Brain microvascular endothelial cell (primary cell): ENCODE measurements around the gene WSCD1.

Experiments
- DNase-seq: peaks from one replicate; pipeline ENCODE4 v3.0.0-alpha.2; 2020
- H3K27ac ChIP-seq: fragments of 250-450 bp; sonication (Bioruptor Pico); 2 replicates; pipeline ENCODE4 v1.5.1; 2020; ENCODE audit warnings: mild to moderate bottlenecking, moderate library complexity
- H3K27me3 ChIP-seq: fragments of 250-450 bp; sonication (Bioruptor Pico); replicated peaks from 2 replicates; pipeline ENCODE4 v1.5.1; 2020; ENCODE audit warnings: mild to moderate bottlenecking
- H3K36me3 ChIP-seq: fragments of 250-450 bp; sonication (Bioruptor Pico); replicated peaks from 2 replicates; pipeline ENCODE4 v1.5.1; 2020; ENCODE audit warnings: mild to moderate bottlenecking
- H3K4me3 ChIP-seq: 2 replicates; pipeline ENCODE4 v1.5.1; 2011; ENCODE audit warnings: low read depth, mild to moderate bottlenecking, control low read depth, low read length, moderate library complexity
- in situ Hi-C: cut with HindIII; loops from 2 replicates; pipeline ENCODE4 v1.10.0; 2017; ENCODE audit warnings: low sequenced_read_pairs, low pct_ligation_motif_present
- TF ChIP-seq, protein P1 (sequence below): IDR thresholded peaks from 2 replicates; pipeline ENCODE4 v1.5.1; 2011; ENCODE audit warnings: low read depth, mild to moderate bottlenecking, moderate library complexity, low read length, control low read depth, inconsistent platforms; ENCODE audit errors: missing control alignments

Gene WSCD1

DNA sequence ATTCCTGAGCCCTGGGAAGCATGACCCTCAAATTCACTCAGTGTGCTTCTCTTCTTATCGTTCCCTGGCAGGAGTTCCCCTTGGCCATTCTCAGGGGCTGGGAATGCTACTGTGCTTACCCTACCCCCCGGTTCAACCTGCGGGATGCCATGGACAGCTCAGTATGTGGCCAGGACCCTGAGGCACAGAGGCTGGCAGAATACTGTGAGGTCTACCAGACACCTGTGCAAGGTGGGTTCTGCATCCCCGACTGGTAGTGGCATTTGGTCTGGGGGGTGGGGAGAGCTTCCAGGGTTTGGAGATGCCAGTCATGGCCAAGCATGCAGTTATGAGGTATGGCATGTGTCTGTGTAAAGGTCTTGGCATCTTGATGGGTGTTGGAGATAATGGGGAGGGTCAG lies 39.4 kb downstream of the WSCD1 start:
- Histone ChIP-seq H3K27me3 (no peaks in the 10 kb centered on the region), H3K27ac (no peak overlapping the region), H3K36me3 (no peaks in the 10 kb centered on the region), H3K4me3 (no peak overlapping the region)
- no peak for DNase-seq
- in situ Hi-C loops = no loop called here
- TF ChIP-seq, protein P1, sequence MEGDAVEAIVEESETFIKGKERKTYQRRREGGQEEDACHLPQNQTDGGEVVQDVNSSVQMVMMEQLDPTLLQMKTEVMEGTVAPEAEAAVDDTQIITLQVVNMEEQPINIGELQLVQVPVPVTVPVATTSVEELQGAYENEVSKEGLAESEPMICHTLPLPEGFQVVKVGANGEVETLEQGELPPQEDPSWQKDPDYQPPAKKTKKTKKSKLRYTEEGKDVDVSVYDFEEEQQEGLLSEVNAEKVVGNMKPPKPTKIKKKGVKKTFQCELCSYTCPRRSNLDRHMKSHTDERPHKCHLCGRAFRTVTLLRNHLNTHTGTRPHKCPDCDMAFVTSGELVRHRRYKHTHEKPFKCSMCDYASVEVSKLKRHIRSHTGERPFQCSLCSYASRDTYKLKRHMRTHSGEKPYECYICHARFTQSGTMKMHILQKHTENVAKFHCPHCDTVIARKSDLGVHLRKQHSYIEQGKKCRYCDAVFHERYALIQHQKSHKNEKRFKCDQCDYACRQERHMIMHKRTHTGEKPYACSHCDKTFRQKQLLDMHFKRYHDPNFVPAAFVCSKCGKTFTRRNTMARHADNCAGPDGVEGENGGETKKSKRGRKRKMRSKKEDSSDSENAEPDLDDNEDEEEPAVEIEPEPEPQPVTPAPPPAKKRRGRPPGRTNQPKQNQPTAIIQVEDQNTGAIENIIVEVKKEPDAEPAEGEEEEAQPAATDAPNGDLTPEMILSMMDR = no peak

DNA sequence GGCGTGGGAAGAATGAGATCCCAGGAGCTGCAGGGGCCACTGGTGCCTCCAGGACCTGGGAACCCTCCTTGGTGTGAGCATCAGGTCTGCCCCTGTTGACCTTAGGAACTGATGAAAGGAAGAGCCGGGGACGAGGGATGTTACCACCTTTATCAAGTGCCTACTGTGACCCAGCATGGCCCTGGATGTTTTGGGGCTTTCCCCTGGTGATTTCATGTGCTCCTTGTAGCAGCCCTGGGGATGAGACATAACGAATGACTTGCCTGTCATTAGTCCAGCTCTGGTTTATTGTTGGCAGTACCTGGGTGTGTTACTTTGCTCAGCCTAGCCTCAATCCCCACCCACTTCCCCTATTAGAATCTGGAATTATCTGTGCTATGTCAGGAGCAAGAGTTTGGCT lies 39.9 kb downstream of the WSCD1 start:
- TF ChIP-seq, protein P1 = no peak
- Histone ChIP-seq H3K4me3 (no peak overlapping the region), H3K27ac (no peak overlapping the region), H3K27me3 (no peaks in the 10 kb centered on the region), H3K36me3 (no peaks in the 10 kb centered on the region)
- in situ Hi-C loops = no loop called here
- no peak for DNase-seq

DNA sequence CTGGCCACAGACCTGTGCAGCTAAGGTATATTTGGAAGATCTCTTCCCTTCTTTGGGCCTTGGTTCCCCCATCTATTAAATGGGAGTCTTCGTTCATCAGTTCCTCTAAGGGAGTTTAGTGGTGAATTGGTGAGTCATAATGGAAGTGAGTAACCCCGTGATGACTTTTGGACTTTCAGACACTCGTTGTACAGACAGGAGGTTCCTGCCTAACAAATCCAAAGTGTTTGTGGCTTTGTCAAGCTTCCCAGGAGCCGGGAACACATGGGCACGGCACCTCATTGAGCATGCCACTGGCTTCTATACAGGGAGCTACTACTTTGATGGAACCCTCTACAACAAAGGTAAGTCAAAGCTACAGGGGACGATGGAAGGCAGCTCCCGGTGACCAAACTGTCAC lies 40.4 kb downstream of the WSCD1 start:
- in situ Hi-C loops = no loop called here
- Histone ChIP-seq H3K27ac (no peak overlapping the region), H3K36me3 (no peaks in the 10 kb centered on the region), H3K4me3 (no peak overlapping the region), H3K27me3 (no peaks in the 10 kb centered on the region)
- DNase-seq = no peak
- TF ChIP-seq, protein P1 = no peak

DNA sequence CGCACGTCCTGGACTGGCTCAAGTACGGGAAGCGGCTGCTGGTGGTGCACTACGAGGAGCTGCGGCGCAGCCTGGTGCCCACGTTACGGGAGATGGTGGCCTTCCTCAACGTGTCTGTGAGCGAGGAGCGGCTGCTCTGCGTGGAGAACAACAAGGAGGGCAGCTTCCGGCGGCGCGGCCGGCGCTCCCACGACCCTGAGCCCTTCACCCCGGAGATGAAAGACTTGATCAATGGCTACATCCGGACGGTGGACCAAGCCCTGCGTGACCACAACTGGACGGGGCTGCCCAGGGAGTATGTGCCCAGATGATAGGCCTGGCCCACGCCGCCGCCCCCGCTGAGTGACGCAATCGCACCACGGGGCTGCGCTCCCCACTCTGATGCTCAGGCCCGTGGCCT lies 50.2 kb downstream of the WSCD1 start:
- Histone ChIP-seq H3K36me3 (no peaks in the 10 kb centered on the region), H3K4me3 (no peak overlapping the region), H3K27me3 (no peaks in the 10 kb centered on the region), H3K27ac (no peak overlapping the region)
- in situ Hi-C loops = no loop called here
- TF ChIP-seq, protein P1 = no peak
- no peak for DNase-seq

DNA sequence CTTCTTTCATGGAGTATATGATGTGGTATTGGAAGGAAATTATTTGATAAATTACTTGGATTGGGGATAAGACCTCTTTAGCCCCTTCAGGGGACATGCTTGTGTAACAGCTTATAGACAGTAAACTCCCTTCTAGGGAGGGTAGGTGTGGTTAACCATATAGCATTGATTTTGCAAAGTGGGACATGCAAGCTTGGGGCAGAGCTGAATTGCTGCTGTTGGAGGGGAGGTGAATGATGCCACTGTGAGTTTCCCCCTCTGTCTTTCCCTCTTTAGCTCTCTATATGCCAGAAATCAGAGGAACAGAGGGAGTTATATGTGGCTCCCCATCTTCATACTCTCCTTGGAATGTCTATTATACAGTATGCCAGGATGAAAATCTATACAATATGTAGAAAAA lies 54.7 kb downstream of the WSCD1 start:
- in situ Hi-C loops = no loop called here
- no peak overlapping the region for H3K4me3 ChIP-seq
- no peak overlapping the region for H3K27ac ChIP-seq
- DNase-seq = no peak
- no peaks in the 10 kb centered on the region for H3K36me3 ChIP-seq
- TF ChIP-seq, protein P1 = no peak
- no peaks in the 10 kb centered on the region for H3K27me3 ChIP-seq

DNA sequence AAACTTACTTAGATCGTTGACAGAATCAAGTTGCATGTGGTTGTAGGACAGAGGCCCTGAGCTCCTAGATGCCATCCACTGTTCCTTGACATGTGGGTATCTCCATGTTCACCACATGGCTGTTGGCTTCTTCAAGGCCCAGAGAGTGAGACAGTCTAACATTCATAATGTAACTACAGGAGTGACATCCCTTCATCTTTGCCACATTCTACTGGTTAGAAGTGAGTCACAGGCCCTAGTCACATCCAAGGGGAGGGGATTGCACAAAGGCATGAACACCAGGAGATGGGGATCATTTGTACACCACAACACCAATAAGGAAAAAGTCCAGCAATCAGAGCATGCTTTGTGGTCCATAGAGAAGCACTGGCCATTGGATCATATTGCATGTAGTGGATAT lies 56.6 kb downstream of the WSCD1 start:
- TF ChIP-seq, protein P1 = no peak
- DNase-seq = no peak
- no peak overlapping the region for H3K27ac ChIP-seq
- H3K4me3 ChIP-seq = no peak overlapping the region
- H3K27me3 ChIP-seq = no peaks in the 10 kb centered on the region
- in situ Hi-C loops = no loop called here
- no peaks in the 10 kb centered on the region for H3K36me3 ChIP-seq
